Stimulated activated CD8-positive, alpha-beta memory T cell treated with anti-CD3 and anti-CD28 coated beads, Interleukin-12 subunit alpha, Interleukin-12 subunit beta, amount 100 ng/mL, for 1 hour (primary cell): Measurements from ENCODE around the gene TIMM50.
"Not testable (repeated sequence)": the region's sequence is repeated elsewhere in the genome, so short reads cannot be mapped to it uniquely, and the experiment has no call there.

ENCODE experiments used
- DNase-seq: peaks from one replicate; pipeline ENCODE4 v3.0.0-alpha.2; 2020; ENCODE audit warnings: low read depth

Gene TIMM50

DNA sequence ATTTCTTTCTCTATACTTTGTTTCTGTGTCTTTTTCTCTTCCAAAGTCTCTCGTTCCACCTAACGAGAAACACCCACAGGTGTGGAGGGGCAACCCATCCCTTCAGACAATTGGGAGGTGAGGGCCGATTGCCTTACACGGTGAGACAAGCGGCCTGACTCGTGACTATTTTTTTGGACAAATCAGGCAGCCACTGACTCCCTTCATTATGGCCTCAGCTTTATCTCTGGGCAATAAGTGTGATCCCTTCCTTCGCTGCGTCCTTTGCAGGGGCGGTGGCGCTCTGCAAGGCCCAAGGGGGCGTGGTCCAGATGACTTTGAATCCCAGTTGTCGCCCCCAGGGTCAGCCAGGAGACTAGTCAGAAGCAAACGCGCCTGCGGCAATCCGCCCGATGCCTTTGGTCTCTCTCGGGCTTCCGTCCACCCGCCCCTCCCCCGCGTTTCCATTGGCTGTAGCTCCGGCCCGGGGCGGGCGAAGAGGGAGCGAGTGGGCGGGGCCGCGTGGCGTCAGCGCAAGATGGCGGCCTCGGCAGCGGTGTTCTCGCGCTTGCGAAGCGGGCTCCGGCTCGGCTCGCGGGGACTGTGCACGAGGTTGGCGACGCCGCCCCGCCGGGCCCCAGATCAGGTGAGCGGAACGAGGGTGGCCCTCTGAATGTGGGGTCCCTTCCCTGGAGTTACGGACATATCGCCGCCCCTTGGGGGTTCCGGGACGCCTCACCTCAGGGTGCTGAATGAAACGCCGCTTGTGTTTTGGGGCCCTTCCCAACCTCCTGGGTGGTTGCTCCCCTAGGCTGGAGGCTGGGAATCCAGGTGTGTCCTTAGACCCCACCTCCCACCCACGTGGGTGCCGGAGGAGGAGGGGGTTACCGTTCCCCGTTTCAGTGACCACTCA is at the start of gene TIMM50:
TIMM50 (plus strand) TSS at position 502 of the 892 bp plus-strand sequence; CDS start at position 518, 16 bp downstream.
- DNase-seq: peak; percentile 95

GRCh38 chr19:39432677-39433025 is 48.0 kb upstream of the TIMM50 start:
- no peak for DNase-seq

DNA sequence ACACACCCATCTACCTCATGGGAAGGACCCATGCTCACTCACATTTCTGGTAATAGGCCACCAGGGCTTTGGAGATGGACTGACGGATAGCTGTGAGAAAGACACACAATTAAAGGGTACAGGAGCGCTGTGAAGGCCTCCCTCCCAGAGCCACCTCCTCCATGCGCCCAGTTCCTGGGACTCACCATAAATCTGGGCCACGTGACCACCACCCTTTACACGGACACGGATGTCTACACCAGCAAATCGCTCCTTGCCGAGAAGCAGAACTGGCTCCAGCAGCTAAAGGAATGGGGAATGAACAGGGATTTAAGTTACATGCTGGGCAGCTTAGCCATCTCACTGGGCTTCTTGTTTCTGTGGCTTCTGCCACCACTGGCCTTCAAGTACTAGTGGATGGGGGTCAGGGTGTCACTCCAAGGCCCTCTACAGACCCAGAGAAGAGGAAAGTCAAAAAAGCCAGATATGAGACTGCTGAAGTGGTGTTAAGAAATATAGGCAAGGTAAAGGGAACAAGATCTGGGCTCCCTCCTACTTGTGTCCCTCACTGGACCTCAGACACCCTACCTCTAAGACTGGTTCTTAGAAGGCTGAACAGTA is 47.1 kb upstream of the TIMM50 start:
- no peak for DNase-seq

DNA sequence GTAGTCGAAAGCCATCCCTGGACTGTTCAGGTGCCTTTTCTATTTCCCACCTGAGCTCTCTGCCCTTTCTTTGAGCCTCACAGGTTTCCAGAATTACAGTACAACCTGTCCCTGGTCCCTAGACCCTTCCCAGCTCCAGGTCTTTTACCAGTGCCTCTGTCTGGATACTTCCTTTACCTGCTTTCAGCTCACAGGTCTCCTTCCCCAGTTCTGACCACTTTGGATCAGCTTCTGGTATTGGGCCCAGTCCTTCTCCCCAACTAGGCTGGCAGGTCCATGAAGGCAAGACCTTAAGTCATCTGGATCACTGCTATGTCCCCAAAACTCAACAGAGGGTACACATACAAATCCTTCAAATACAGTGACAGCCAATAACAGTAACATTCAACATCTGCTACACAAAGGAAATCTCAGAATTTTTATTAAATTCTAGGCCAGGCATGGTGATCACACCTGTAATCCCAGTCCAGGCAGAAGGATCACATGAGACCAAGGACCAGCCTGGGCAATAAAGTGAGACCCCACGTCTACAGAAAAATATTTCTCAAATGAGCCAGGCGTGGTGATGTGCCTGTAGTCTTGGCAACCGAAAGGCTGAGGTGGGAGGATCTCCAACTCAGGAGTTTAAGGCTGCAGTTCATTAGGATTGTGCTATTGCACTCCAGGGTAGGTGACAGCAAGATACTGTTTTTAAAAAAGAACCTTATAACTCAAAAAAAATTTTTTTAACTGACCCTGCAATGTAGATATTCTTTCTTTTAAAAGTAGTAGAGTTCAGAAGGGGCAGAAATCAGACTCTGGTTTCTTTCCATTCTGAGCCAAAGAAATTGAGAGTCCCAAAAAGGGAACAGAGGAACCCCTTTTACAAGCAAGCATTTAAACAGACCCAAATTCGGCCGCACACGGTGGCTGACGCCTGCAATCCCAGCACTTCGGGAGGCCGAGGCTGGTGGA is 46.2 kb upstream of the TIMM50 start:
- DNase-seq: no peak

DNA sequence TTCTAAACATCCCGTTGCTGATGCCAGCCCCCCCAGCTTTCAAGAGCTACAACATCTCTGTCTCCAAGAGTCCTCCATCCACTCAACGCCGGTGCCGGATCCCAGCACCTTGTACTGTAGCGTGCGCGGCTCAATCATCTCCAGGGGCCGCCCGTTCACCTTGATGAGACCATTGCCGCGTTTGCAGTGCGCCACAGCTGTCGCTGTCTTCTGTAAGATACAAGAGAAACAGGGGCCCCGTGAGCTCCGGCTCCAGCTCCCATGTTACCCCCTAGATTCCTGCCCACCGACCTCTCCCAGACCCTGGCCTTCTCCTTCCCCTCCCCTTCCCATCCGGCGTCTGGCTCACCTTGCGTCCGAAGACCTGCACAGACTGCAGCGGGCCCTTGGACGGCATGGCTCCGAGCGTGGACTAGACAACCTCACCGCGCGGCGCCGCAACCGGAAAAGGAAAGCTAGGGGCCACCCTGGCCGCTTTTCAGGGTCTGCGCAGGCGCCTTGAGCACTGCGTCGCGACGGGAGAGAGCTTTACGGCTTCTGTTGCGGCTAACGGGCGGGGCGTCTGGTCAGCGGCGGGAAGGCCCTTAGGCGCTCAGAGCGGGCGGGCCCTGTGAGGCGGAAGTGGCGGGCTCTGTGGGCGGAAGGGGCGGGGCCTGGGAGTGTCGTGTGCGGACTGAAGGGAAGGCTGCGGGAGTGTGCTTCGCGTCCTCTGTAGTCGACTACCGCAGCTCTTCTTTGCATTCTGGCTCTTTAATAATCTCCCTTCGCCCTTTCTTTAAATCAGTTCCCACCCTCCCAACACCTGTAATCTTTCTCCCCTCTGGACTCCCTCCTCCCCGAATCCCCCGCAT is 44.9 kb upstream of the TIMM50 start, which contains the start of gene RPS16:
RPS16 (minus strand) TSS at position 451 of the 851 bp plus-strand sequence; CDS start at position 397, 54 bp downstream.
- DNase-seq: peak; percentile 99

DNA sequence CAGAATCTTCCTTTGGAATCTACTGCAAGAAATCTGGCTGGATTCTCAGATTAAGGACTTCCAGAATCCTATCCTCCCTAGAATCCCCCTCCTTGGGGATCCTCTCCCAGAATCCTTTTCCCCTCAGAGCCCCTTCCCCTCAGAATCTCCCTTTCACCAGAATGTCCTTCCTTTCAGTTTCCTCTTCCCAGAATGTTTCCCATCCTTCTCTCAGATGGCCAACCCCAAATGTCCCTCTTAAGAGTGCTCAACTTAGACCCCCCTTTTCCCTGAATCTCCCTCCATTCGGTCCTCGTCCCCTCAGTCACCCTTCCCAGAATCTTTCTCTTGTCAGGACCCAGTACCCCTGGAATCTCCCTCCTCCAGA is 44.3 kb upstream of the TIMM50 start:
- no peak for DNase-seq

DNA sequence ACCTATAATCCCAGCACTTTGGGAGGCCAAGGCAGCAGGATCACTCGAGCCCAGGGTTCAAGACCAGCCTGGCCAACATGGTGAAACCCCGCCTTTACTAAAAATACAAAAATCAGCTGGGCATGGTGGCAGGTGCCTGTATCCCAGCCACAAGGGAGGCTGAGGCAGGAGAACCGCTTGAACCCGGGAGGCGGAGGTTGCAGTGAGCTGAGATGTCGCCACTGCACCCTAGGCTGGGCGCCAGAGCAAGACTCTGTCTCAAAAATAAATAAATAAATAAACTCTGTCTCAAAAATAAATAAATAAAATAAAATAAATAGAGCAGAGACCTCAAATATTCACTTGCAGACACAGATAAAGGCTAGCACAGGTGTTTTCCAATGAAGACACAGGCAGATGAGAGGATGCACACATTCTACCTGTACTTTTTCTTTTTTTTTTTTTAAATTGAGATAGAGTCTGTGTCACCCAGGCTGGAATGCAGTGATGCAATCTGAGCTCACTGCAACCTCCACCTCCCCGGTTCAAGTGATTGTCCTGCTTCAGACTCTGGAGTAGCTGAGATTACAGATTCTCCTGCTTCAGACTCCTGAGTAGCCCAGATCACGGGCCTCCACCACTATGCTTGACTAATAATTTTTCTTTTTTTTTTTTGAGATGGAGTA is 42.2 kb upstream of the TIMM50 start:
- DNase-seq: no peak

DNA sequence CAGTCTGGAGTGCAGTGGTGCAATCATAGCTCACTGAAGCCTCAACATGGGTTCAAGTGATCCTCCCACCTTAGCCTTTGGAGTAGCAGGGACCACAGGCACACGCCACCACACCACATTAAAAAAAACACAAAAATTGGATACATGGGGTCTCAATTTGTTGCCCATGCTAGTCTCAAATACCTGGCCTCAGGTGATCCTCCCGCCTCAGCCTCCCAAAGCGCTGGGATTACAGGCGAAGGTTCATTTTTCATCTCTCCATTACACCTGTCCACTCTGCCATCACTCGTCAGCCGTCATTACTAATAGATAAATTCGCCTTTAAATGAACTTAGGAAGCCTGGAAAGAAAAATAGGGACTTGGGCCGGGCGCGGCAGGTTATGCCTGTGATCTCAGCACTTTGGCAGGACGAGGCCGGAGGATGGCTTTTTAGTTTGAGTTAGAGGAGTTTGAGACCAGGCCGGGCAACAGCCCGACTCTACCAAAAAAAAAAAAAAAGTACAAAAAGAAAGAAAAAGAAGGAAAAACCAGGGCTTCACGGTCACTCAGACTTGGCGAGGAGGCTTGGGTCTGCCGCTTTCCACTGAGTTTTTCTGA is 35.9 kb upstream of the TIMM50 start:
- DNase-seq: no peak

GRCh38 chr19:39445196-39446111 is 35.2 kb upstream of the TIMM50 start, which contains the start of gene SUPT5H:
Gene SUPT5H, plus strand, starts transcription at chr19:39445582. Its CDS starts 309 bp downstream, at chr19:39445891.
- DNase-seq: peak; percentile 96

GRCh38 chr19:39446365-39447084 is 34.1 kb upstream of the TIMM50 start:
- DNase-seq: no peak

DNA sequence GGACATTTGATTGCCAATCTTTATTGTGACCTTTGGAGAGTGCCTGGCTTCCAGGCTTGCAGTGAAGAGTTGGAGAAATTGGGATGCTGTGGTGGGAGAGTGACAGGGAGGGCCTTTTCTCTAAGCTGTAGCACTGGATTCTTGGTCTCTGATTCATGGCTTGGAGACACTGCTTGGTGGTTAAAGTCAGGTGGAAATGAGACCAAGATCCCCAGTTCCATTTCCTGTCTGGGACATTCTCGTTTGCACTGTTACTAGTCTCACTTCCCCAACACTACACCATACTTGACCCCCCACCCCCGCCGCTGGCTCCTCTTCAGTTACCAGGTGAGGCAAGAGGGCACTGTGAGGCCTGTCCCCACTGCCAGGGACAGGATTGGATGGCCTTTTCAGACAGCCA is 32.4 kb upstream of the TIMM50 start:
- DNase-seq: no peak

DNA sequence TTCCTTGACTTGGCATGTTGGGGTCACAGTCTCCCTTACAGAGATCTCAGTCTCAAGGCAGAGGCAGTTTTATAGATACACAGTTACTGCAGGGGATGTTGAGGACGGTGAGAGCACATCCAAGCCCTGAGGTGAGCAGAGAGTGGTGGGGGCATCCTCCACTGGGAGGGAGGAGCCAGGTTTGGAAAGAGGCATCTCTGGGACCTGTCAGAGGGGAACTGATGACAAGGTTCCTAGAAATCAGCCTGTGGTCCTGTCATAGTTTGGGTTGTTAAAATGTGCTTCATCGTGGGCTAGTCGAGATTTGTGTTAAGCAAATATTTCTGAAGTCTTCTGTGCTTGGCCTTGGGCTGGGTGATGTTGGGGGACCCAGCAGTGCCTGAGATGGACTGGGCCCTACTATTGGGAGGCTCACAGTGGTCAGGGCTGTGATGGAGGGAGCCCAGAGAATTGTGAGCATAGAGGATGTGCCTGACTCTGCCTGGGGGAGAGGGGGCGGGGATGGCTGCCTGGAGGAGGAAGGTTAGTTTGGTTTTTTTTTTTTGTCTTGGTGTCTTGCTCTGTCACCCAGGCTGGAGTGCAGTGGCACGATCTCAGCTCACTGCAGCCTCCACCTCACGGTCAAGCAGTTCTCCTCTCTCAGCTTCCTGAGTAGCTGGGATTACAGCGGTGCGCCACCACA is 31.4 kb upstream of the TIMM50 start:
- DNase-seq: no peak

DNA sequence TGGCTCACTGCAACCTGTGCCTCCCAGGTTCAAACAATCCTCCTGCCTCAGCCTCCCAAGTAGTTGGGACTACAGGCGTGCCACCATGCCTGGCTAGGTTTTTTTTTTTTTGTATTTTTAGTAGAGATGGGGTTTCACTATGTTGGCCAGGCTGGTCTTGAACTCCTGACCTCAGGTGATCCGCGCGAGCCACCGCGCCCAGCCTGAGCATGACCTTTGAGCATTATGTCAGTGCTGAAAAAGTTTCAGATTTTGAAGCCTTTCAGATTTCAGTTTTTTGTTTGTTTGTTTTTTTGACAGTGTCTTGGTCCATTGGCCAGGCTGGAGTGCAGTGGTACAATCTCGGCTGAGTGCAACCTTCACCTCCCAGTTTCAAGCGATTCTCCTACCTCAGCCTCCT is 29.4 kb upstream of the TIMM50 start:
- not testable (repeated sequence) for DNase-seq

- DNase-seq: no peak
Measured at GRCh38 chr19:39463403-39463802, 17.2 kb upstream of the TIMM50 start.

- DNase-seq: no peak
Measured at GRCh38 chr19:39465956-39466747, 14.5 kb upstream of the TIMM50 start.

DNA sequence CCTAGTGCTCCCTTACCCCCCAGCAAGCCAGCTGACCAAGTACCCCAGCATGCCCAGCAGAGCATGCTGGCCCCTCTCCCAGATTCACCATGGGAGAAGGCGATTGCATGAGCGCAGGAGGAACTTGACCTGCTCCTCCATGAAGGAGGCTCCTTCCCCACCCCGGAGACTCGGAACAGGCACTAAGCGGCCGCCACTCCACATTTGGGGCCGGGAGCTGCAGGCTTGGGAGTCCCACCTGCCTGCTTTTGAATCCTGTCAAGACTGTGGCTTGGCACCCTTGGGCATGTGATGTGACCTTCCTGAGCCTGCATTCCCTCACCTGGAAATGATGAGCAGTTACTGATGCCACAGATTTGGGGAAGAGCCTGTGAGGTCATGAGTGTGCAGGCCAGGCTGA is 12.7 kb upstream of the TIMM50 start:
- DNase-seq: no peak

DNA sequence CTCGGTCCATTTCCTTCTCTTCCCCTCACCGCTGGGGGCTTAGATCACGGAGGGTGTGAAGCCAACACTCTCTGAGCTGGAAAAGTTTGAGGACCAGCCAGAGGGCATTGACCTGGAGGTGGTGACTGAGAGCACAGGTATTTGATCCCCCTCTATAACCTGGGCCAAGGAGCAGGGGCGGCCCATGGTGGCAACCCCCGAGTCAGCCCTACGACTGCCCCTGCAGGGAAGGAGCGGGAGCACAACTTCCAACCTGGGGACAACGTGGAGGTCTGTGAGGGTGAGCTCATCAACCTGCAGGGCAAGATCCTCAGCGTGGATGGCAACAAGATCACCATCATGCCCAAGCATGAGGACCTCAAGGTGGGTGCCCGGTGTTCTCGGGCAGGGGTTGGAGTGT is 11.6 kb upstream of the TIMM50 start:
- no peak for DNase-seq
